HG02642 (cell line): Measurements from ENCODE around the gene PAM.
A peak's percentile ranks its signal among the peaks of the same experiment; 100 is the strongest.

Experiments used
- ATAC-seq: cut with Tn5 transposase; IDR thresholded peaks from one replicate; pipeline ENCODE4 v1.9.1; 2021; ENCODE audit warnings: mild to moderate bottlenecking; ENCODE audit not compliant: unreplicated experiment, poor library complexity

Gene PAM

GRCh38 chr5:102754767-102755431 lies at the start of gene PAM:
Gene PAM (plus strand): TSS chr5:102755305. CDS start chr5:102866196, 110,891 bp downstream.
- peak; percentile 90 for ATAC-seq

GRCh38 chr5:102711525-102712385 lies 43.4 kb upstream of the PAM start:
- no peak for ATAC-seq

- peak; percentile 8 for ATAC-seq
Observed at GRCh38 chr5:102713278-102713677, 41.8 kb upstream of the PAM start.

DNA sequence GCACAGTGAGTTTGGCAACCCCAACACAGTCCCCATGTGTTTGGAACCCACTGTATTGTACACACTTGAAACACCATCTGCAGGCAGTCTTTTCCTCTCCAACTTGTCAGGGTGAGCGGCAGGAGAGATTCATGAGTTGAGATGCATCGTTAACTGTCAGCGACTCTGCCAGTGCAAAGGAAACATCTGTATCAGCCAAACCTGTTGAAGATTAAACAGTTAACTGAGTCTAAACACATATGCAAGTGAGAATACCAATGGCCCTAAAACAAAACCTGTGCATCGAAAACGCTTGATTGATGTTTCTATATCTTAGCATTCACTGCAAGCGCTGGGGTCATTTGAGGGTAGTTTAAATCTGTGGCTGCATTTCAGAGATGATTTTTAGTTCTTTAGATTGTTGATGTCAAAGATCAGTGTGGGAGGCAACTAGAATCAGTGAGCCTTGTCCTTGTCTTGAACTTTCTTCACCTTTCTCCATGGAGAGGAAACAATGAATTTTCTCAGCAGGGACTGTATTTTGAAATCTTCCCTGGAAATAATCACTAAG lies 41.3 kb upstream of the PAM start:
- ATAC-seq = peak; percentile 71

- no peak for ATAC-seq
Observed at GRCh38 chr5:102715082-102715807, 39.9 kb upstream of the PAM start.

- ATAC-seq = no peak
Observed at GRCh38 chr5:102716017-102716416, 39.1 kb upstream of the PAM start.

- no peak for ATAC-seq
Observed at GRCh38 chr5:102718819-102719218, 36.3 kb upstream of the PAM start.

- ATAC-seq = no peak
Observed at GRCh38 chr5:102719886-102720285, 35.2 kb upstream of the PAM start.

DNA sequence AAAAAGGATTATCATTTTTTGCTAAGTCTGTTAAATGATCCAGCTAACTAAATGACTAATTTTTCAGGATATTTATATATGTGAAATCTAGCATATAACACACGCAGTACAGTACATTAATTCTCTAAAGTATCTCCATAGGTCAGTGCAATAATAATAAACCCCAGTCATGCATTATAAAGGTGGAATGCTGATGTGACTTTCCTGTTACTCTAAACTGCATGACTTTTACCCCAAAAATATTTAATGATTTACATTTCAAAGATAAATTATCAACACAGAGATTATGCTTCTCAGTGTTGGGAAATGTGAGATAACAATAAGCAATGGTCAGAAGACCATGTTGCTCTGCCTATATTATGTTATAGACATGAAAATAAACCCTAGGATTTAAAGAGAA lies 34.1 kb upstream of the PAM start:
- ATAC-seq = no peak

- ATAC-seq = no peak
Observed at GRCh38 chr5:102722931-102723330, 32.2 kb upstream of the PAM start.

- ATAC-seq = no peak
Observed at GRCh38 chr5:102731693-102732092, 23.4 kb upstream of the PAM start.

GRCh38 chr5:102733534-102733933 lies 21.6 kb upstream of the PAM start:
- ATAC-seq = no peak

- no peak for ATAC-seq
Observed at GRCh38 chr5:102737161-102737560, 17.9 kb upstream of the PAM start.

- ATAC-seq = no peak
Observed at GRCh38 chr5:102737805-102738469, 17.2 kb upstream of the PAM start.

- no peak for ATAC-seq
Observed at GRCh38 chr5:102740515-102740914, 14.6 kb upstream of the PAM start.

- ATAC-seq = no peak
Observed at GRCh38 chr5:102742215-102742614, 12.9 kb upstream of the PAM start.

DNA sequence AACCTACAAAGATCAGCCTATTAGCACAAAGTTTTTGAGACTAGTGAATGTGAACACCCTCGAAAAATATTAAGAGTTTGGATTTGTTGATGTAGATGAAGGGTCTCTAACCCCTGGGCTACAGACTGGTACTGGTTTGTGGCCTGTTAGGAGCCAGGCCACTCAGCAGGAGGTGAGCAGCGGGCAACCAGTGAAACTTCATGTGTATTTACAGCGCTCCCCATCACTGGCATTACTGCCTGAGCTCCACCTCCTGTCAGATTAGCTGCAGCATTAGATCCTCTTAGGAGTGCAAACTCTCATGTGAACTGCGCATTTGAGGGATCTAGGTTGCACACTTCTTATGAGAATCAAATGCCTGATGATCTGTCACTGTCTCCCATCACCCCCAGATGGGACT lies 11.2 kb upstream of the PAM start:
- no peak for ATAC-seq

DNA sequence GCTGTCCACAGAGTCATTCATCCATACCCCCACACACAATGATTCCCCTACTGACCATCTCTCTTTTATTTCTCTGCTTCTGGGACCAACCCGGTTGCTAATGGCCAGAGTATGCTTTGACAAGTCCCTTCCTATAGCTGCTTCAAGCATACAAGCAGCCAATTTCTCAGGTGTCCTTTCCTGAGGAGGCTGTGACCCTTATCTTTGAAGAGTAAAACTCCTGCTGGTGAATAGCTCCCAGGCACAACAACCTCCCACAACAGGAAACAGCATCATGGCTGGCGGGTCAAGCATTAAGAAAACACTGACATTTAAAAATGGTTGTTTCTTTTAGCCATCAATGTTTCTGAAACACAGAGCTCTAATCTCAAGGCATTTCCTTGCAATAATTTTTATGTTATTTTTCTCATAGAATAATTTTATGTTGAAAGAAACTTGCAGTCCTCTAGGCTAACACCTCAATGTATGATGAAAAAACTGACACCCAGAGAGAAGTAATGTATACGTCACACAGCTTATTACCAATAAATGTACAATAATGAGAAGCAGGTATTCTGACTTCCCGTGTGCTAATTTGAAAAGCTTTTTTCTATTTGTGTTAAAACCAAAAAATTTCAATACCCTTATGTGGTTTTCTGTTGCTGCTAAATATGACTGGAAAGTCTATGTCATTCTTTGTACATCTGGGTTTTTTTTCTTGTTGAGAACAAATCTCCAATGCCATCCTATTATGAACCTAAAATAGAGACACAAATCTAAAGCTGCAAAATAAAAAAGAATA lies 7.5 kb upstream of the PAM start:
- peak; percentile 58 for ATAC-seq

DNA sequence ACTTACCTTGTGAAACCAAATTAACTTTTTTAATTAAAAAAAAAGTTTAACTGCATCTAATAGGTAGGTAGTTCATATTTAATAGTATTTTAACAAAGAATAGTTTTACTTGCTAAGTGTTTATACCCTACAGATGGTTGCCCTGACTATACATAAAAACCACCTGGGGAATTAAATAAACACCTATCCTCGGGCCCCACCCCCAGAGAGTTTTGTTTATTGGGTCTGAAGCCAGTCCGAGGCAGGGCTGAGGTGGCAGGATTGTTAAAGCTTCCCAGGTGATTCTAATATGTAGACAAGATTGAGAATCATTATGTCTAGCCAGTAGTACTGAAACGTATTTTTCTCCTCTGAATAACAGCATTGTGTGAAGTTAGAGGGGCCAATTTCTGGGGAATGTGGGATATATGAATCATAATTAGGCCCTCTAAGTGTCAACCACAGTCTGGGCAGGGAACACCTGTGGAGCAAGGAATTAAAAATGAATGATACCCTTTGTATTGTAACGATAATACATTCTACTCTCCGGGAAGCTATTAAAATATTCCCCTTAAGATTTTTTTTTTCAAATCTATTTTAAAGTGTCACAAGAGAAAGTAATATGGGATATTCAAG lies 5.6 kb upstream of the PAM start:
- no peak for ATAC-seq
